Omental fat pad (tissue), 4 donors: ENCODE data around the gene TXNDC8. TPM values are rescaled to one million over a fixed set of nuclear protein-coding genes. Genes with fewer than 3 reads are reported as not detected.

Experiments used
- ATAC-seq: fragments of 150-250 bp; one replicate; pipeline ENCODE4 v1.9.1; 2016; ENCODE audit warnings: mild to moderate bottlenecking, moderate library complexity; ENCODE audit not compliant: low FRiP score
- DNase-seq: peaks from one replicate; pipeline ENCODE4 v3.0.0-alpha.2; 2019; ENCODE audit warnings: low spot score
- CTCF ChIP-seq, 3 donors: fragments of 450-650 bp; IDR thresholded peaks; one replicate each; pipeline ENCODE4 v1.5.1; 2016 to 2017; ENCODE audit warnings: antibody characterized with exemption in 3 of 3, mild to moderate bottlenecking in 3 of 3, moderate library complexity in 2 of 3
- total RNA-seq, 4 donors: library from RNA; depleted of rRNA; stranded (reverse); fragments of >200 nt; gene quantifications; one replicate each; pipeline ENCODE4 v1.1.0, GENCODE V29; 2016

Gene TXNDC8
- total RNA-seq, 4 donors from 2014 or later, result not detected

GRCh38 chr9:110283751-110284150 lies 53.9 kb downstream of the TXNDC8 start:
- no peak for TF ChIP-seq CTCF (IDR thresholded peaks at IDR 0.05)
- peak; percentile 68 for ATAC-seq

GRCh38 chr9:110282739-110283081 lies 55.0 kb downstream of the TXNDC8 start:
- DNase-seq, result no peak
- TF ChIP-seq CTCF (IDR thresholded peaks at IDR 0.05), result no peak
- ATAC-seq, result no peak

More at GRCh38 chr9:110283751-110284150, 53.9 kb downstream of the TXNDC8 start:
- no peak for DNase-seq

GRCh38 chr9:110282018-110282738 lies 55.5 kb downstream of the TXNDC8 start:
- no peak for ATAC-seq
- DNase-seq, result no peak
- TF ChIP-seq CTCF (IDR thresholded peaks at IDR 0.05), result no peak

GRCh38 chr9:110278080-110278707 lies 59.5 kb downstream of the TXNDC8 start:
- ATAC-seq (no peak), DNase-seq (no peak)
- no peak for TF ChIP-seq CTCF (IDR thresholded peaks at IDR 0.05)

- DNase-seq (no peak), ATAC-seq (no peak)
- TF ChIP-seq CTCF (IDR thresholded peaks at IDR 0.05), result no peak
These were observed 60.9 kb downstream of the TXNDC8 start for GRCh38 chr9:110276781-110277180.

- TF ChIP-seq CTCF (IDR thresholded peaks at IDR 0.05), result no peak
These were observed 67.3 kb downstream of the TXNDC8 start for GRCh38 chr9:110270211-110270995.

More at GRCh38 chr9:110270211-110270995, 67.3 kb downstream of the TXNDC8 start:
- no peak for DNase-seq
- no peak for ATAC-seq
